ENCODE results near the gene SORCS2.

DNA sequence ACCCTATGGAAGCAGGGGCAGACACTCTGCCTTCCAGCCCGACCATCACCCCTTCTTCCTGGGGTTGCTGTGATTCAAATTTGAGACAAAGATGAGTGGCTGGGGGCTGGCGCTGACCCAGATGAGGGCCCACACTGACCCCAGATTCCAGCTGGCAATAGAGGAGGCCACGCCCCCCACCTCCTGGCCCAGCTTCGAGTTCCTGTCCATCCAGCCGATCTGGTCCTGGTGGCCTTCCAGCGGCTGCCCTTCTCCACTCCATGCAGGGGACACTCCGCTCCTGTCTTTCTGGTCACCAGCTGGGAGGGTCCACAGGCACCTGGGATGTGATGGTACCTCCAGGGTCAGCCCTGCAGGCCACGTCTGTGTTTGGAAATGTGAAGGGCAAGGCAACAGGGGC, 340.9 kb downstream of the SORCS2 start:
- TF ChIP-seq CTCF (IDR thresholded peaks at IDR 0.05; ENCODE audit: low read depth, low read length, poor library complexity, severe bottlenecking) (no peak), EZH2phosphoT487 (IDR thresholded peaks at IDR 0.05; ENCODE audit: borderline replicate concordance, low read length) (no peak)

Measured in DOHH2 (cell line).